UCSD-AML1 (cell line): ENCODE results near the gene TMOD1.
"Not testable (repeated sequence)": the region's sequence is repeated elsewhere in the genome, so short reads cannot be mapped to it uniquely, and the experiment has no call there.

ENCODE experiments used
- DNase-seq: peaks from one replicate; lab custom pipeline; 2025; ENCODE audit not compliant: unreplicated experiment; lab: John Stamatoyannopoulos, UW

Gene TMOD1

DNA sequence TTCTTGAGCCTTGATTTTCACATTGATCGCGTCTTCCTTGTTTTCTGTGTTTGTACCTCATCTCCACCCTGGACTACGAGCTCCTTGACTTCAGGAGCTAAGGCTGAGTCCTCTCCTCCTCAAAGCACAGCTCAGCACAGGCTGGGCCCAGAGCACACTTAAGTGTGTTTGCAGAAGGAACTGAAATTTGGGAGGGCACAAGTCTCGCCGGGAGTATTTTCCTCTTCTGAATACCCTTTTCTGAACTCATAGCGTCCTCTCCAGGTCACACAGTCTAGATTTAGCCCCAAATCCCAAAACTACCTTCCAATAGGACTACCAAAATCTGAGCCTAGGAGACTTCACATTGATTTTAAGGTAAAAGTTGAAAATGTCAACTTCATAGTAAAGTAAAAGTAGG, 90.1 kb downstream of the TMOD1 start:
- no peak for DNase-seq

GRCh38 chr9:97592126-97592525, 90.7 kb downstream of the TMOD1 start:
- DNase-seq: no peak

DNA sequence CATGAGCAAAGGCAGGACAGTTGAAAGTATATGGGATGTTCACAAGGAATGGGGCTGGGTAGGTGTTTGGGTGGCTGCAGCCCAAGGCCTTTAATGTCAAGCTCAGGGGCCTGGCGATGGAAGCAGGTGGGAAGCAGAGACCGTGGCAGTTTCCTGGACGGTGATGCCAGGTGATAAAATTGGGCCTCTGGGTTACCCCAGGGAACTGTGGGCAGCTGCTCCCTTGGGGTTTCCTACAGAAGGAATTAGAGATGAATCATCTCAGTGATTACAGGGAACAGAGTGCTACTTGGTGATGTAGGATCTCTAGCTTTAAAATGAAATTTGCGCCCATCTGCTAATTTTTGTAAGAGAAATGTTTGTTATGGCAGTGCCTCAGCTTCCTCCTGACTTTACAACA, 92.5 kb downstream of the TMOD1 start:
- DNase-seq: no peak

- DNase-seq: no peak
Measured at GRCh38 chr9:97594381-97594921, 93.0 kb downstream of the TMOD1 start.

DNA sequence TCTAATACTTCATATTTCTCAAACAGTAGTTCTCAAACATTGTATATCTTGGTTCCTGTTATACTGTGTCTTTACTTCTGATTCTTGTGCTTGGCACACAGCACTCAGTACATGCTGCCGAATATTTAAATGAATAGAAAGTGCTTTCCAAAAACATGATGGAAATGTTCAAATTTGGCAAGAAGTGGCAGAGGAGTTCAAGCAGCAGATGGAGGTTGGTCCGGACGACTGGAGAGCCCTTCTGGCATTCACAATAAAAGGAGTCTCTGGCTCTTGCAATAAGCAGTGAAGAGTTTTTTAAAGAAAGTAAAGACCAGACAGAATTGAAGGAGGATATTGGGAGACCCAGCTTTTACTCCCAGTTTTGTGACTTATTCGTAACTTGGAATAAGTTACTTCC, 95.4 kb downstream of the TMOD1 start:
- DNase-seq: no peak

- DNase-seq: peak; percentile 45
Measured at GRCh38 chr9:97598461-97599288, 97.2 kb downstream of the TMOD1 start.

DNA sequence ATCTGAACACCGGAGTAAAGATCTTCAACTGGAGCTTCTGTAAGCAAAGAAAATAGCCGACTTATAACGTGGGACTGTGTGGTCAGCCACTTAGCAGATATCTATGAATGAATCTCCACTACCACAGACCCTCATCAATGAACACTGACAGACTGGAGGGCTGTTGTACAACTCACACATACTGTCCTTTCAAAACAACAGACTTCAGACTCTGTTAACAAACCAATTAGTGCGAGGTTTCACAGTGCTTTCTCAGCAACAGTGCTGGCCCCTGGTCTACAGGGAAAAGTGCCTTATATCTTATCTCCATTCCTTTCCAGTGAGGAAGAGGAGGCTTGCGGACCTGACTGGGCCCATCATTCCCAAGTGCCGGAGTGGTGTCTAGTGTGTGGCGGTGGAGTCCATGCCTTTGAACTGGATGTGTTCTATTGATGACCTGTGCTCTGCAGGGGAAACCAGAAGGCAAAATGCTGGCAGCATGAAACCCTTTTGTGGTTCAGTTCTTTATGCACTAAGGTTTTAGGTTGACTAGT, 97.9 kb downstream of the TMOD1 start:
- no peak for DNase-seq

GRCh38 chr9:97600531-97601227, 99.2 kb downstream of the TMOD1 start:
- no peak for DNase-seq

DNA sequence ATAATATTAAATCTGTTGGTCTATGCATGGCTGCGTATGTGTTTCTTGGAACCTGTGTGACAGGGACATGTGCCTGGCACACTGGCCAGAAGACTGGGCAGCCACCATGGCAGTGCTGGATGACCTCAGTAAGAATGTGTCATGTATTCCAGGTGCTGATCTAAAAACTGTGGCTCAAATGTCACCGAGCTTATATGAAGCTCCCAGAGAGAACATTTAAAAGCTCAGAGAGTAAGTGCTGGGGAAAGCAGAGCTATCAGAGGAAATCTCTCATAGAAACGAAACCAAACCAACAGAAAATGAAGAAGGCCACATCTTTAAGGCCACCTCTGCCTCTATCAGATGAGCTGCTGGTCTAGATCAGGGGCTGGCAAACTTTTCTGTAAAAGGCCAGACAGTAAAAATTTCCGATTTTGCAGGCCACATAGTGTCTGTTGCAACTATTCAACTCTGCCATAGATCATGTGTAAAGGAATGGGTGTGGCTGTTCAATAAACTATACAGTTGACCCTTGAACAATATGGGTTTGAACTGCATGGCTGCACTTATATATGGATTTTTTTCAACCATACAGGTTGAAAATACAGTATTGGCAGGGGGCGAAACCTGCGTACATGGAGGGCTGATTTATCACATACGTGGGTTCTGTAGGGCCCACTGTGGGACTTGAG, 99.9 kb downstream of the TMOD1 start:
- DNase-seq: no peak

- DNase-seq: no peak
Measured at GRCh38 chr9:97602430-97602829, 101.0 kb downstream of the TMOD1 start.

DNA sequence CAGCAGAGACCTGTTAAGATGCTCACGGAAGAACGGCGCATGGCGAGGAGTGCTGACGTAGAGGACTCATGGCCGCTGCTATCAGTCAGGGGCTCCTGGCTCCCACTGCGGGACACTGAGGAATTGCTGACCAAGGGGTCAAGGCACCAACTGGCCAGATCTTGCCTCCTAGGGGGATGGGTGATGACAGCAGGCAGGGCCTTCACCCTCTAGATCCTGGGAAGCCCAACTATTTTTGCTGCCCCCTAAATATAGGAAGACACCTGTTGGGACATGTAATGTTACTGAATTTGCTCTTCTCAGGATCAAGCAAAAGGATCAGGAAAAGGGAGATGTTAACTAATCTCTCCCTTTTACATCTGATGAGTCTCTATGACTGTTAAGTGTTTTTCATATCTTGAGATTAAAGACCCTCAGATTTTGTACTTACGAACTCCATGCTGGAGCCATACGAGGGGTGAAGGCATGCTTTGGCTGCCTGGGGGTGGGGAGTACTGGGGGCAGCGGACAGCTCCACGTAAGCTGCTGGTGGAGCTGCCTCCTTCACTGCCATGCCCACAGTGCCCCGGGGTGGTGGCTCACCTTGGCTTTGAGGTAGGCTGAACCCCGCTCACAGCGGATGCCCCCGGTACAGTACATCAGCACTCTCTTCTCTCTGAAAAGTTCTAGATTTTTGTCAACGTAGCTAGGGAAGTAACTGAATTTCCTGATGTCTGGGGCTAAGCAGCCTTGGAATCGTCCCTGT, 103.6 kb downstream of the TMOD1 start:
- DNase-seq: no peak

GRCh38 chr9:97615439-97616072, 114.1 kb downstream of the TMOD1 start:
- DNase-seq: no peak

GRCh38 chr9:97617939-97618416, 116.5 kb downstream of the TMOD1 start:
- DNase-seq: no peak

- DNase-seq: not testable (repeated sequence)
Measured at GRCh38 chr9:97620063-97620462, 118.6 kb downstream of the TMOD1 start.

- DNase-seq: not testable (repeated sequence)
Measured at GRCh38 chr9:97622483-97622882, 121.0 kb downstream of the TMOD1 start.

DNA sequence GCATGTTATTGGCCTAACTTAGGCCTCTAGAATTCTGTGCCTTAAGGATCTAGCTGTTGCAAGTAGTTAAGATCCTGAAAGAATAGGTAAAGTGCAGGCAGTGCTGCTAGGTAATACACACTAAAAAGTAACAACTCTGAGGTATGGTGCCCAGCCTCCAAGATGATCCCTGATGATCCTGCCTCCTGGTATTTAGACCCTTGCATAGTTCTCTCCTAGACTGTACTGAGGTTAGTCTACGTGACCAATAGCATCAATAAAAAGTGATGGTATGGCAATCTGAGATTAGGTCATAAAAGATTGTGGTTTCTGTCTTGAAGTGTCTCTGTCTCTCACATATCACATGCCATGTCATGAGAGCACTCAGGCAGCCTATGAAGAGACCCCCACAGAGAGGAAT, 122.5 kb downstream of the TMOD1 start:
- no peak for DNase-seq

DNA sequence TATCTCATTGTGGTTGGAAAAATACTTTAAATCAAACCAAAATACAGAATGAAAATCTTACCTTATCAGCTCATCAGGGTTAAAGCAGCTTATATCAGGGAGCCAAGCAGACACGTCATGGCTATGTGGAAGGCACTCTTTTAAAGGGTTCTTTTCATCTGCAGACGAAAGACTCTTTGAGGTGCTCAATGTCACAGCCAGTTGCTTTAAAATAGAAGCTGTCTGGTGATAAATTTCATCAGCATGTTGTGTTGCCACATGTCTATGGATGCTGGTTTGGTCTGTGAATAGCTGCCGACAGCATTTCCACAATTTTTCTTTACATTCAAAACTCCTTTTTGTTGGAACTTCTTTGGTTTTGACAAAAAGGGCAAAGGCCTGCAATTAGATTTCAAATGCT, 124.2 kb downstream of the TMOD1 start:
- DNase-seq: no peak

DNA sequence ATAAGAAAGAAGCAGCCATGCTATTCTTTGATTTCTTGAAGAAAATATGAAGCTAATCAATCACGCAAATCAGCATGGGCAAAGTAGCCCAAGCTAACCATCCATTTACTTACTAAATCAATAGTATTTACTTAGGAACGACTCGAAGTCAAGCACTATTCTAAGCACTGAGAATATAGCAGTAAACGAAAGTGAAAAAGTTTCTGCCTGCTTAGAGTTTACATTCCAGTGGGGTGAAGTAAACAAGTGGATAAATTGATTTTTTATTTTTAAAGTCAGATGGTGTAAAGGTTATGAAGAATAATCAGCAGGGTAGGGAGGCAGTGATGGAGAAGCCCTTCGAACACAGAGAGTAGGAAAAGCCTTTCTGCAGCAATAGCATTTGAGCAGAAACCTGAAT, 126.2 kb downstream of the TMOD1 start:
- no peak for DNase-seq

GRCh38 chr9:97628668-97629067, 127.2 kb downstream of the TMOD1 start:
- no peak for DNase-seq

GRCh38 chr9:97629156-97629555, 127.7 kb downstream of the TMOD1 start:
- DNase-seq: no peak
